GM12878 (cell line): ENCODE measurements around the gene CACTIN. TPM values are rescaled to one million over a fixed set of nuclear protein-coding genes. Genes with fewer than 3 reads are reported as not detected.

Experiments
- ATAC-seq: fragments of 200-7000 bp; cut with Tn5 transposase; 3 replicates; pipeline ENCODE4 v1.9.1; 2020; ENCODE audit warnings: mild to moderate bottlenecking, moderate library complexity
- BruUV-seq: library from RNA; stranded (reverse); fragments of 400-500 nt; replicated peaks from 2 replicates; lab custom pipeline; 2021; lab: Mats Ljungman, UMichigan
- CTCF ChIA-PET: fragments of 300-600 bp; sonication (Branson Sonifier 250); formaldehyde crosslinking; extraction: SDS; loops from one replicate; lab custom pipeline; 2021; ENCODE audit warnings: inconsistent platforms; lab: Yijun Ruan, JAX
- POLR2A ChIA-PET: fragments of 350-600 bp; formaldehyde crosslinking; extraction: SDS; loops from one replicate; lab custom pipeline; 2021; ENCODE audit warnings: inconsistent platforms; lab: Charles Lee
- RAD21 ChIA-PET: fragments of 300-600 bp; sonication (Branson Sonifier 250); formaldehyde crosslinking; loops from one replicate; lab custom pipeline; 2023; ENCODE audit warnings: antibody characterized with exemption; ENCODE audit not compliant: unreplicated experiment; lab: Charles Lee
- SMC1A ChIA-PET: fragments of 300-600 bp; sonication (Branson Sonifier 250); formaldehyde crosslinking; loops from one replicate; lab custom pipeline; 2023; ENCODE audit not compliant: unreplicated experiment, uncharacterized antibody; lab: Charles Lee
- DNase-seq: peaks from one replicate; pipeline ENCODE4 v3.0.0-alpha.2; 2011; ENCODE audit warnings: low read depth, low spot score
- FAIRE-seq: peaks from 3 replicates; lab custom pipeline; 2011; peaks lifted over from hg19 to GRCh38; lab: Jason Lieb, UNC
- H2AFZ ChIP-seq: 2 replicates; pipeline ENCODE4 v1.6.0; 2011; ENCODE audit warnings: low read depth, low read length, control low read depth; ENCODE audit not compliant: control insufficient read depth
- H3K27ac ChIP-seq: 2 replicates; pipeline ENCODE4 v1.5.1; 2011; ENCODE audit warnings: control low read depth; ENCODE audit not compliant: control insufficient read depth, insufficient read depth
- H3K27me3 ChIP-seq, 2 experiments: replicated peaks in 1 of 2; 2 replicates each; pipeline versions ENCODE4 v1.6.0 to v1.6.1; 2011; ENCODE audit warnings: low read length in 1 of 2; ENCODE audit not compliant: control insufficient read depth in 2 of 2, insufficient read depth in 2 of 2
- H3K36me3 ChIP-seq, 2 experiments: 2 replicates each; pipeline ENCODE4 v1.5.1; 2011; ENCODE audit warnings: low read length in 1 of 2; ENCODE audit not compliant: control insufficient read depth in 2 of 2, insufficient read depth in 2 of 2
- H3K4me1 ChIP-seq: 2 replicates; pipeline ENCODE4 v1.6.1; 2011; ENCODE audit warnings: mild to moderate bottlenecking, low read length, moderate library complexity, mixed read lengths; ENCODE audit not compliant: control insufficient read depth, insufficient read depth
- H3K4me2 ChIP-seq: 2 replicates; pipeline ENCODE4 v1.6.0; 2011; ENCODE audit warnings: control low read depth; ENCODE audit not compliant: control insufficient read depth, insufficient read depth
- H3K4me3 ChIP-seq: fragments of 200-600 bp; sonication (generic); 2 replicates; pipeline ENCODE4 v1.5.1; 2016
- H3K79me2 ChIP-seq: 2 replicates; pipeline ENCODE4 v1.6.0; 2011; ENCODE audit warnings: low read length; ENCODE audit not compliant: control insufficient read depth, insufficient read depth
- H3K9ac ChIP-seq: 2 replicates; pipeline ENCODE4 v1.8.0; 2011; ENCODE audit warnings: low read length, control low read depth, mixed read lengths; ENCODE audit not compliant: control insufficient read depth, insufficient read depth
- H3K9me3 ChIP-seq: replicated peaks from 3 replicates; pipeline ENCODE4 v1.5.1; 2011; ENCODE audit warnings: mild to moderate bottlenecking, low read length; ENCODE audit not compliant: control insufficient read depth, insufficient read depth
- H4K20me1 ChIP-seq: 2 replicates; pipeline ENCODE4 v1.6.0; 2011; ENCODE audit not compliant: control insufficient read depth, insufficient read depth
- CBX3 ChIP-seq: fragments of 200-600 bp; sonication (generic); IDR thresholded peaks from 2 replicates; pipeline ENCODE4 v1.6.1; 2016; ENCODE audit warnings: low read depth, borderline replicate concordance
- CEBPZ ChIP-seq: fragments of 150-350 bp; IDR thresholded peaks from 2 replicates; pipeline ENCODE4 v1.6.1; 2016; ENCODE audit warnings: low read depth, low read length
- DPF2 ChIP-seq: fragments of 450-650 bp; IDR thresholded peaks from 2 replicates; pipeline ENCODE4 v1.6.1; 2017; ENCODE audit warnings: mild to moderate bottlenecking
- E2F4 ChIP-seq: IDR thresholded peaks from 2 replicates; pipeline ENCODE4 v1.6.1; 2012; ENCODE audit warnings: low read depth, low read length, improper control_type of control experiment
- GABPA ChIP-seq: IDR thresholded peaks from 2 replicates; pipeline ENCODE4 v1.6.1; 2014; ENCODE audit warnings: antibody characterized with exemption, low read depth, mild to moderate bottlenecking, inconsistent platforms
- IRF4 ChIP-seq: IDR thresholded peaks from 2 replicates; pipeline ENCODE4 v1.6.1; 2011; ENCODE audit warnings: low read depth, low read length
- MYC ChIP-seq: IDR thresholded peaks from 2 replicates; pipeline ENCODE4 v1.6.1; 2011; ENCODE audit warnings: mild to moderate bottlenecking, low read length, moderate library complexity, inconsistent platforms; ENCODE audit not compliant: insufficient read depth, insufficient replicate concordance, insufficient read length, severe bottlenecking
- RB1 ChIP-seq: fragments of 450-650 bp; formaldehyde crosslinking; IDR thresholded peaks from 2 replicates; pipeline ENCODE4 v1.6.1; 2017; ENCODE audit warnings: mild to moderate bottlenecking, borderline replicate concordance
- YBX1 ChIP-seq: fragments of 450-650 bp; IDR thresholded peaks from 2 replicates; pipeline ENCODE4 v1.6.1; 2016; ENCODE audit warnings: antibody characterized with exemption
- ZBTB11 ChIP-seq: fragments of 450-650 bp; formaldehyde crosslinking; IDR thresholded peaks from 2 replicates; pipeline ENCODE4 v1.5.0; 2022; ENCODE audit warnings: mild to moderate bottlenecking, missing genetic modification characterization
- ZNF384 ChIP-seq: IDR thresholded peaks from 2 replicates; pipeline ENCODE4 v1.6.1; 2012; ENCODE audit warnings: low read depth, mild to moderate bottlenecking, low read length, improper control_type of control experiment, borderline replicate concordance
- ZNF687 ChIP-seq: fragments of 450-650 bp; IDR thresholded peaks from 2 replicates; pipeline ENCODE4 v1.6.1; 2017; ENCODE audit warnings: mild to moderate bottlenecking, moderate library complexity
- WGBS: methylation state at CpG from one replicate; pipeline ENCODE4 v1.1.6; 2016; ENCODE audit warnings: low lambda C conversion rate; ENCODE audit not compliant: insufficient replicate concordance, insufficient coverage; ENCODE audit errors: missing lambda C conversion rate; 5-methylcytosine and 5-hydroxymethylcytosine counted together
- in situ Hi-C: fragments of 300-500 bp; cut with MboI; formaldehyde crosslinking; loops from 9 replicates; pipeline ENCODE4 v1.14.3; 2018; ENCODE audit warnings: mixed read lengths
- intact Hi-C: fragments of 100-400 bp; cut with micrococcal nuclease; formaldehyde crosslinking; loops from one replicate; pipeline ENCODE4 v1.14.2; 2022; ENCODE audit not compliant: unreplicated experiment
- polyA plus RNA-seq, 11 experiments: library from polyadenylated mRNA; depleted of rRNA in 4 of 11; unstranded in 6 of 11; stranded (reverse) in 5 of 11; fragments of >200 nt; fragmentation: Nextera tagmentation in 4 of 11; fragmentation: Illumina TruSeq in 1 of 11; extraction: Ambion mirVana in 4 of 11; extraction: Trizol in 1 of 11; gene quantifications; 1 replicate in 1 of 11; 2 replicates in 10 of 11; pipeline versions ENCODE4 v1.2.1 to v1.2.3, GENCODE V29; 2011 to 2016; ENCODE audit warnings: inconsistent platforms in 2 of 11, missing spikeins in 2 of 11, low read depth in 1 of 11
- total RNA-seq, 4 experiments: library from RNA; depleted of rRNA in 3 of 4; stranded (reverse); fragments of >200 nt in 3 of 4; fragmentation: Illumina TruSeq in 1 of 4; extraction: Trizol in 1 of 4; gene quantifications; 2 replicates each; pipeline versions ENCODE4 v1.2.1 to v1.2.3, GENCODE V29; 2013 to 2021

The CACTIN gene
- total and polyA plus RNA-seq, 10 of the 15 experiments (the other 5 are each of a cell fraction or from before 2014, with no cell fraction given) = 0.40 to 31.4 (median 12.5) TPM

- in situ Hi-C loops = no loop called here
- no peak for FAIRE-seq
- DNase-seq = no peak
- Histone ChIP-seq H3K4me1 (no peaks in the 10 kb centered on the region), H3K79me2 (no peaks in the 10 kb centered on the region), H3K4me3 (no peak overlapping the region), H2AFZ (no peak overlapping the region), H4K20me1 (no peaks in the 10 kb centered on the region), H3K9me3 (peaks cover 2% of the 10 kb centered on the region; the same call in 1 of the 3 replicates), H3K27ac (no peak overlapping the region), H3K36me3 (no peaks in the 10 kb centered on the region), H3K9ac (no peak overlapping the region), H3K27me3 (no peaks in the 10 kb centered on the region), H3K4me2 (no peak overlapping the region)
- WGBS = 23% methylated on average over 11 of the region's 11 CpGs
- intact Hi-C loops = no loop called here
- ChIA-PET CTCF (interaction anchor here (1.3 kb wide), 2 partner anchors 9 to 30 kb away, joined by 3 to 4 read pairs; no protein-coding TSS in a partner anchor), RAD21 (no interaction called here), POLR2A (no interaction called here), SMC1A (no interaction called here)
- no peak for ATAC-seq
- no TSS peak for BruUV-seq
- TF ChIP-seq CBX3 (no peak), ZNF384 (no peak), MYC (no peak), YBX1 (no peak), ZBTB11 (no peak), ZNF687 (no peak), IRF4 (no peak), E2F4 (no peak), GABPA (no peak), DPF2 (no peak), CEBPZ (no peak), RB1 (no peak)
Observed at GRCh38 chr19:3593156-3593555, 33.4 kb downstream of the CACTIN start.
